ENCODE measurements around the gene ITIH4. TPM values are rescaled to one million over a fixed set of nuclear protein-coding genes. Genes with fewer than 3 reads are reported as not detected.

Gene ITIH4
- total and polyA plus RNA-seq, 7 donors, result 1.3 to 90.8 (median 29.2) TPM

DNA sequence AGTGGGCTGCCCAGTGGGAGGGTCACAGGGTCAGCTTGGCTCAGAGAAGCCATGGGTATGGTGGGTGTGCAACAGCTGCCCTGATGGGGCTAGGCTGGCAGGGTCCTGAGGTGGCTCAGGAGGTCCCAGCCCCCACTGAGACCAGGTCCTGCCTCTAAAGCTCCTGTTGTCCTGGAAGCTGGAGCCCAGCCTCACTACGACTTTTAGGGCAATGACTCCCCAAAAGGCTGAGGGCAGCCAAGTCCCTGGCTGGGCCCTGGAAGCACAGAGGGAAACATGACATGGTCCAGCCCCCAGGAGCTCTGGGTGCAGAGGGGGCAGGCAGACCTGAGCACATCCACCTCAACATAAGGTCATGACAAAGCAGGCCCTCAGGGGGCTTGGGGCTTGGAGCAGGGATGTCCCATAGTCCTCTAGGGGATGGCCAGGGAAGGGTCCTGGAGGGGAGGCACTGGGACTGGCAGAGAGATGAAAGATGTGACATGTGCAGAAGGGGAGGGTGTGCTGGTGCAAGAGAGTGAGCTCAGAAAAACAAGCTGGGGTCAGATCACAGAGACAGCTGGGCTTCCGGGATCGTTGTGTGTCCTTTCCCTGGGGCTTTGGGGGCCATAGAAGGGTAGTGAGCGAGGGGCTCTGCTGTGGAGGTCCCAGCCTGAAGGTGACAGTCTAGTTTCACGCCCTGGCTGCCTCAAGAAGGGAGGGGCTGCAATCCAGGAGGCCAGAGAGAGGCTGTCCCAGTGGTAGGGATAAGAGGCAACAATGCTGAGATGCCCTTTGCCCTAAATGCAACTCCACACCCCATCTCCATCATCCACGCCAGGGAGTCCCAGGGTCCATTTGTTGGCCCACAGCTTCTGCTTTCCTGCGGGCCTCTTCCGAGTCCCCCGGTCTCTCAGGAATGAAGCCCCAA lies 36.5 kb downstream of the ITIH4 start:
- no peak for ATAC-seq
- intact Hi-C loops (cut with DNase I), result no loop called here
- no peak overlapping the region for H3K27ac ChIP-seq

DNA sequence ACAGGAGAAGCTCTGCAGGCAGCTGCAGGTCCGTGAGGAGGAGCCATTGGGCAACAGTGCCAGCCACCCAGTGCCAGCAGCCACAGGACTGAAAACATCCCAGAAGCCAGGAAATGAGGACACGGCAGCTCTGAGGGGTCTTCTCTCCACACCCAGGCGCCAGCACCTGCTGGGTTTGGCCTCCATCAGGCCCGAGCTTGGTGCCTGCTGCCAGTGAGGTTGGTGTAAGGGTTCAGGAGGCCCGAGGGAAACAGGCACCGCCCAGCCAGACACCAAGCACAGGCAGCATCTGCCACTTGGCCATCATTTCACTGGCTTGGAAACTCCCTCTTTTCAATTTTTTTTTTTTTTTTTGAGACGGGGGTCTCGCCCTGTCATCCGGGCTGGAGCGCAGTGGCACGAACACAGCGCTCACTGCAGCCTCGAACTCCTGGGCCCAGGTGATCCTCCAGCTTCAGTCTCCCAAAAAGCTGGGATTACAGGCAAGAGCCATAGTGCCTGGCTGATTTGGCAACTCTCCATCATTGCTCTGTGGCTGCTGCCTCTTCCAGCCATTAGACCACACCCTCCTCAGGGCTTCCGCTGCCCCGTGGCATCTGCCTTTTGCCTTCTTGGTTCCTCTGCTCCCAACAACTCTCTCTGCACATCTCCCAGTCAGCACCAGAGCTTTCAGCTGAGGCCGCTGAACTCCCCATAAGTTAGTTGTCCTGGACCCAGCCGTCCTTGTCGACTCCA lies 37.3 kb downstream of the ITIH4 start:
- intact Hi-C loops (cut with DNase I), result no loop called here
- WGBS, 3 donors, result 43 to 68% (median 52%) methylated on average over 17 to 18 of the region's 18 CpGs
- no peaks in the 10 kb centered on the region for H3K9me3 ChIP-seq
- no peak for ATAC-seq
- H3K27me3 ChIP-seq (ENCODE audit: insufficient read depth in 3 of 3, low read length in 2 of 3), result no peaks in the 10 kb centered on the region
- TF ChIP-seq, protein P1, sequence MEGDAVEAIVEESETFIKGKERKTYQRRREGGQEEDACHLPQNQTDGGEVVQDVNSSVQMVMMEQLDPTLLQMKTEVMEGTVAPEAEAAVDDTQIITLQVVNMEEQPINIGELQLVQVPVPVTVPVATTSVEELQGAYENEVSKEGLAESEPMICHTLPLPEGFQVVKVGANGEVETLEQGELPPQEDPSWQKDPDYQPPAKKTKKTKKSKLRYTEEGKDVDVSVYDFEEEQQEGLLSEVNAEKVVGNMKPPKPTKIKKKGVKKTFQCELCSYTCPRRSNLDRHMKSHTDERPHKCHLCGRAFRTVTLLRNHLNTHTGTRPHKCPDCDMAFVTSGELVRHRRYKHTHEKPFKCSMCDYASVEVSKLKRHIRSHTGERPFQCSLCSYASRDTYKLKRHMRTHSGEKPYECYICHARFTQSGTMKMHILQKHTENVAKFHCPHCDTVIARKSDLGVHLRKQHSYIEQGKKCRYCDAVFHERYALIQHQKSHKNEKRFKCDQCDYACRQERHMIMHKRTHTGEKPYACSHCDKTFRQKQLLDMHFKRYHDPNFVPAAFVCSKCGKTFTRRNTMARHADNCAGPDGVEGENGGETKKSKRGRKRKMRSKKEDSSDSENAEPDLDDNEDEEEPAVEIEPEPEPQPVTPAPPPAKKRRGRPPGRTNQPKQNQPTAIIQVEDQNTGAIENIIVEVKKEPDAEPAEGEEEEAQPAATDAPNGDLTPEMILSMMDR (IDR thresholded peaks at IDR 0.05), result no peak
- H3K27ac ChIP-seq, result no peak overlapping the region
- H3K4me1 ChIP-seq, result no peaks in the 10 kb centered on the region
- no peak for DNase-seq
- no peaks in the 10 kb centered on the region for H3K36me3 ChIP-seq (ENCODE audit: insufficient read depth in 1 of 2, low read depth in 1 of 2)
- H3K4me3 ChIP-seq, result no peak overlapping the region

More for the DNA sequence above, 36.5 kb downstream of the ITIH4 start:
- Histone ChIP-seq H3K27me3 (ENCODE audit: insufficient read depth in 3 of 3, low read length in 2 of 3) (no peaks in the 10 kb centered on the region), H3K4me3 (no peak overlapping the region), H3K36me3 (ENCODE audit: insufficient read depth in 1 of 2, low read depth in 1 of 2) (no peaks in the 10 kb centered on the region), H3K9me3 (no peaks in the 10 kb centered on the region), H3K4me1 (no peaks in the 10 kb centered on the region)
- DNase-seq, result no peak
- TF ChIP-seq, protein P1 (IDR thresholded peaks at IDR 0.05), result no peak
- WGBS, 3 donors, result 77% methylated on average over 9 of the region's 9 CpGs

DNA sequence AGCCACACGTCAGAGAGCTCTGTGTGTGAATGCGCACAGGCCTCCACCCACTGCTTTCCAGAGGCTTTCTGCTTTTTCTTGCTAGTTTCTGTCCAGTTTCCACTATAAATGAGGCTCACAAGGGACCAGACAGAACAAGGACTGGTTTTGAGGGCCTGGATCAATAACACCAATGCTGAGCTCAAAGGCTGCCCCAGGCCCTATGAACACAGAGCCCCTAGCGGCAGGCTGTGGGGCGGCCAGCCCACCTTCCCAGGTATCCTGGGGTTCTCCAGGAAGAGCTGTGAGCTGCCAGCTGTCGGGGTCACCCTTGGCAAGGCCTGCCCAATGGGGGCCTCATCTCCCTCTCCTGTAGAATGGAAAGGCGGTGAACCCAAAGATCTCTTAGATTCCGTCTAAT lies 38.1 kb downstream of the ITIH4 start:
- Histone ChIP-seq H3K4me1 (no peaks in the 10 kb centered on the region), H3K27me3 (ENCODE audit: insufficient read depth in 3 of 3, low read length in 2 of 3) (no peaks in the 10 kb centered on the region), H3K27ac (no peak overlapping the region), H3K36me3 (ENCODE audit: insufficient read depth in 1 of 2, low read depth in 1 of 2) (no peaks in the 10 kb centered on the region), H3K4me3 (no peak overlapping the region), H3K9me3 (no peaks in the 10 kb centered on the region)
- intact Hi-C loops (cut with DNase I), result no loop called here
- 86 to 90% (median 87%) methylated on average over 7 of the region's 7 CpGs for WGBS, 3 donors
- TF ChIP-seq, protein P1 (IDR thresholded peaks at IDR 0.05), result no peak
- ATAC-seq (no peak), DNase-seq (no peak)

DNA sequence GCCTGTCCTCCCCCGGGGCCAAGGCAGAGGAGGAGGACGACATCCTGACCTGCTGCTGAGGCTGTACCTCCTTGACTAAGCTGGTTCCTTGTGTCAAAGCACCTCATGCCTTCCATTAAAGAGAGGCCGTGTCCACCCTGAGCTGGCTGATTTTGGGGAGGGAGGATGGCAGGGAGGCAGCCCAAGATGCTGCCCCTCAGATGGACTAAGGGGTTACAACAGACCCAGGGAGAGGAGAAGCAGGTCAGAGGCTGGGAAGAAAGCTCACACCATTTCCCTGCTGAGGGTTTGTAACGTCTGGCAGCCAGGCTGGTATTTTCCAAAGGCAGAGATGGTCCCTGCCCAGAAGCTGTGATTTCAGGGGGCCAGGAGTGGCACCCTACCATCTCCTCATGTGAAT lies 38.5 kb downstream of the ITIH4 start:
- 72 to 79% (median 78%) methylated on average over 4 of the region's 4 CpGs for WGBS, 3 donors
- H3K27me3 ChIP-seq (ENCODE audit: insufficient read depth in 3 of 3, low read length in 2 of 3), result no peaks in the 10 kb centered on the region
- no peak for DNase-seq
- H3K9me3 ChIP-seq, result no peaks in the 10 kb centered on the region
- no peak overlapping the region for H3K4me3 ChIP-seq
- intact Hi-C loops (cut with DNase I), result no loop called here
- no peak for ATAC-seq
- H3K27ac ChIP-seq, result no peak overlapping the region
- H3K4me1 ChIP-seq, result no peaks in the 10 kb centered on the region
- no peaks in the 10 kb centered on the region for H3K36me3 ChIP-seq (ENCODE audit: insufficient read depth in 1 of 2, low read depth in 1 of 2)
- TF ChIP-seq, protein P1 (IDR thresholded peaks at IDR 0.05), result no peak
